Activated naive CD4-positive, alpha-beta T cell treated with anti-CD3 and anti-CD28 coated beads, Interleukin-2, amount 10 ng/mL, durations not matched to agents 7 days and 5 days (primary cell): ENCODE measurements around the gene MALSU1.
"Not testable (repeated sequence)": the region's sequence is repeated elsewhere in the genome, so short reads cannot be mapped to it uniquely, and the experiment has no call there.

Experiments used
- CTCF ChIA-PET: fragments of 350-600 bp; sonication (Branson Sonifier 250); formaldehyde crosslinking; loops from one replicate; lab custom pipeline; 2021; ENCODE audit warnings: antibody characterized with exemption; lab: Charles Lee
- DNase-seq: peaks from one replicate; pipeline ENCODE4 v3.0.0-alpha.2; 2020
- H3K27ac Mint-ChIP-seq: one replicate; pipeline ENCODE4 v1.8.0; 2021; ENCODE audit warnings: mild to moderate bottlenecking, moderate library complexity, mixed read lengths
- H3K27me3 Mint-ChIP-seq: one replicate; pipeline ENCODE4 v1.8.0; 2021; ENCODE audit warnings: mild to moderate bottlenecking, mixed read lengths
- H3K36me3 Mint-ChIP-seq: one replicate; pipeline ENCODE4 v1.8.0; 2021; ENCODE audit warnings: mixed read lengths
- H3K4me1 Mint-ChIP-seq: one replicate; pipeline ENCODE4 v1.8.0; 2021; ENCODE audit warnings: mixed read lengths
- H3K4me3 Mint-ChIP-seq: one replicate; pipeline ENCODE4 v1.8.0; 2021; ENCODE audit warnings: mild to moderate bottlenecking, moderate library complexity, mixed read lengths
- H3K9me3 Mint-ChIP-seq: one replicate; pipeline ENCODE4 v1.8.0; 2021; ENCODE audit warnings: mixed read lengths

Gene MALSU1

DNA sequence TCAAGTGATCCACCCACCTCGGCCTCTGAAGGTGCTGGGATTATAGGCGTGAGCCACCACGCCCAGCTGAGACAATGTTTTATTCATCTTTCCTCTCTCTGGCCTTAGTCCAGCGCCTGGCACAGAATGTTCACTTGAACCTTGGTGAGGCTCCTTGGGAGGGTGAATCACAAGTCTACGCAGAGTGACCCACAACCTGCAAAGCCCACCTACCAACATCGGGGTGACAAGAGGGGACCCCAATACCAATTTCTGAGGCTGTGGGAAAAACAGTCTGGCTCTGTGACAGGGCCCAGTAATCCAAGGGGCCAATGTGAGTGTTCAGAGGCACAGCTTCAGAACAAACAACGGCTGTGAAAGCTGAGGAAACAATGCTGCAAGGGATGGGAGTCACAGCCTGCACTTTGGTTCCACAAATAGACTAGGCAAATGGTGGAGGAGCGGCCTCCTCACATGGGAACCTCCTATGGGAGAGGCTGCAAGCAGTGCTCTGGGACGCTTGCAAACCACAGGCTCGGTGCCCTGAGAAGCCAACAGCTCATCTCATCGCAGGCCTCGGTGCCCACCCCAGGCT is 5.6 kb upstream of the MALSU1 start:
- Mint-ChIP-seq H3K27me3 (peaks cover 4% of the 10 kb centered on the region), H3K9me3 (peaks cover 2% of the 10 kb centered on the region), H3K4me3 (no peak overlapping the region), H3K27ac (no peak overlapping the region), H3K36me3 (no peaks in the 10 kb centered on the region), H3K4me1 (peaks cover 20% of the 10 kb centered on the region)
- no peak for DNase-seq
- CTCF ChIA-PET: interaction anchor here (1.2 to 2.2 kb wide), 3 partner anchors 13 to 57 kb away, joined by 3 to 12 read pairs (median 4); no protein-coding TSS in a partner anchor

DNA sequence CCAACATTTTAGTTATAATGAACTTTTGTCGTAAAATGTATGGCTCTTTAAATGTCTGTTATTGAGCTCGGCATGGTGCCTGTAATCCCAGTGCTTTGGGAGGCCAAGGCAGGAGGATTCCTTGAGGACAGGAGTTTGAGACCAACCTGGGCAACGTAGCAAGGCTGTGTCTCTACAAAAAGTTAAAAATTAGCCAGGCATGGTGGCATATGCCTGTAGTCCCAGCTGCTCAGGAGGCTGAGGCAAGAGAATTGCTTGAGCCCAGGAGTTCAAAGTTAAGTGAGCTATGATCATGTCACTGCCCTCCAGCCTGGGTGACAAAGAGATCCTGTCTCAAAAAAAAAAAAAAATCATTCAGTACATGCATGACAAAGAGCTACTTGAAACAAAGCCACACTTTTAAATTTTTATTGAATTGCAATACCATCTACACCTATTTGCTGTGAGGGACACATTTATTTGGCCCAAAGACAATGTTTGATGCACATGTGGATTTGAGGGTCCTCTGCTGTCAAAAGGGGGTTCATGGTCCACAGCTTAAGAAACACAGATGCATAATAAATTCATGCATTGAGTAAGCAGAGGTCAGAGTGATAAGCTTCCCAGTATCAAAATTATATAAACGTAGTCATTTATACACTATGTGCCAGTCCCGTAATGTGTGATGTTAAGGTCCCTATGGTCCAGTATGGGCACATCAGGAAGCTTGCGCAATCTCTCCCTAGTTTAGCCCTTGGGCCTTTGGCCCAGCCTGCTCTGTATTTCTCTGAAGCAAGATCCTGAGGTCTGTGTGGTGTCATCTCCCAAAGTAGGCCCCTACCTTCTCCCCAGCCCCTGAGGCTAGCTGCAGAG is 4.4 kb upstream of the MALSU1 start:
- H3K4me3 Mint-ChIP-seq: no peak overlapping the region
- H3K4me1 Mint-ChIP-seq: peaks cover 24% of the 10 kb centered on the region
- H3K27me3 Mint-ChIP-seq: peaks cover 4% of the 10 kb centered on the region
- no peak for DNase-seq
- peaks cover 5% of the 10 kb centered on the region for H3K9me3 Mint-ChIP-seq
- CTCF ChIA-PET: interaction anchor here (0.8 to 2.2 kb wide), 5 partner anchors 21 to 417 kb away, joined by 3 to 12 read pairs (median 3); no protein-coding TSS in a partner anchor
- no peak overlapping the region for H3K27ac Mint-ChIP-seq
- H3K36me3 Mint-ChIP-seq: peaks cover 2% of the 10 kb centered on the region

DNA sequence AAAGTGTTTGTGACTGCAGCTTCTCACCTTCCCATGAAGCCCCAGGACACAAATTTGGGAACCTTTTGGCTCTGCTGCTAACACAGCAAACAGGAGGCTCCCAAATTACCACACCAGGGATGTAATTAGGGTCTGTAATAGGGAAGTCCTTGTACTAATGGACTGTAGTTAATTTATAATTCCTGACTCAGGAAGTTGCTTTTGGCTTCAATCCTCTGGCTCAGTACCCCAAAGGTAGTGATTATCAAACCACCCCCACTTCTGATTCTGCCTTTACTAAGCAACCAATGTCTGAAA is 3.8 kb upstream of the MALSU1 start:
- H3K36me3 Mint-ChIP-seq: peaks cover 2% of the 10 kb centered on the region
- H3K4me3 Mint-ChIP-seq: no peak overlapping the region
- DNase-seq: no peak
- CTCF ChIA-PET: interaction anchor here (0.9 to 2.2 kb wide), 2 partner anchors 22 to 62 kb away, joined by 3 to 12 read pairs; no protein-coding TSS in a partner anchor
- peaks cover 4% of the 10 kb centered on the region for H3K27me3 Mint-ChIP-seq
- H3K27ac Mint-ChIP-seq: no peak overlapping the region
- H3K9me3 Mint-ChIP-seq: peaks cover 5% of the 10 kb centered on the region
- H3K4me1 Mint-ChIP-seq: peaks cover 24% of the 10 kb centered on the region

DNA sequence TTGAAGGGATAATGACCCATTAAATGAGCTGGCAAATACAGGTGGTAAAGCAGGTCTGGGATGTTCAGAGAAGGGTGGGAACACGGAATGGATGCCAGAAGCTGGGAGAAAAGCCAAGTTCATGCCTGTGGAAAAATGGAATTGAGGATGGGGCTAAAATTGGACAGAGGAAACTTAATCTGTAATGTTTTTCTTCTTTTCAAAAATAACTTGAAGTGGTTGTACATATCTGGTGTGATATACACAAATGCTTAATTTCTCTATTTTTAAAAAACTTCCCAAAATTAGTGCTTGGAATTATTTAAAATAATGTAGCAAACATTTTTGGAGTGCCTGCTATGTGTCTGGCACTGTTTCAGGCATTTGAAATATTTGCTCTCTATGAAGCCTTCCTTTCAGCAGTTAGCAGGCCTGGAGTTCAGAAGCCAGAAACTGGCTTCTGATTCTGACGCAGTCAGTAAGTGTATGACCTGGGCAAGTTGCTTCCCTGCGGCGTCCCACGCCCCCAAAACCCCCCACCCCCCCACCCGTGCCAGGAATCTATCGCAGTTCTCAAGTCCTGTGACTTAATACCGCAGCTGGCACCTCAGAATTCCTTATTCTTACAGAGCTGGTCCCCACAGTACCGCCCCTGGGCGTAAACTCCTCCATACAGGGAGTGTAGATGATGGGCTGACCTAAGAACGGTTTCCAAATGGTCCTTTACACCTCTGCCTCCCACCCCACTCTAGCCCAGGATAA is 828 bp upstream of the MALSU1 start:
- Mint-ChIP-seq H3K36me3 (peaks cover 21% of the 10 kb centered on the region), H3K27ac (peak overlapping the region; percentile 96), H3K27me3 (no peaks in the 10 kb centered on the region), H3K4me1 (peaks cover 38% of the 10 kb centered on the region), H3K4me3 (peak overlapping the region; percentile 95), H3K9me3 (peaks cover 5% of the 10 kb centered on the region)
- CTCF ChIA-PET: interaction anchor here (1.3 kb wide), 2 partner anchors 22 to 32 kb away, joined by 3 to 6 read pairs; no protein-coding TSS in a partner anchor
- no peak for DNase-seq

DNA sequence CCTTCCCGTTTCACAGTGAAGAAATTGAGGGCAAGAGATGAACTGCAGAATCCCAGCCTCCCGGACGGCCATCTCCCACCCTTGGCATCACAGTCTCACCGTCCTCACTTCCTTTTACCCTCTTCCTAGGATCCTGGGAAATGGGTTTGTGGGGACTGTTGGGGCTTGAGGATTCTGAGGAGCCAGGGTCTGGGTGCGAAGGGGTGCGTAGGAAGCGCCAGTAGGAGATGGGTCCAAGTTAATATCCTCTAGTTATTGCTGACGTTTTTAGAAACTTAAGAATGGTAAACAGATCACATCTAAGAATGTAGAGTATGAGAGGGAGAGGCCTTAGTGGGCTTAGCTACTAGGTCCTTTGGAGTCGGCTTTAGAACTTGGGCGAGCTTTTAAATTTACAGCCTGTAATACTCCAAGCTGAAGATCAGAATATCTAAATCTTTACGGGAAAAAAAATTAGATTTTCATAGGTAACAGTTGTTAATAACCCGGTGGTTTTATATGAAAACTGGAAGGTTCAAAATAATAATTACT is 696 bp downstream of the MALSU1 start:
- peaks cover 27% of the 10 kb centered on the region for H3K36me3 Mint-ChIP-seq
- peaks cover 5% of the 10 kb centered on the region for H3K9me3 Mint-ChIP-seq
- H3K4me3 Mint-ChIP-seq: peak overlapping the region; percentile 95
- peak overlapping the region; percentile 96 for H3K27ac Mint-ChIP-seq
- H3K27me3 Mint-ChIP-seq: no peaks in the 10 kb centered on the region
- CTCF ChIA-PET: interaction anchor here (0.9 to 3.5 kb wide), 5 partner anchors 22 to 162 kb away, joined by 3 to 13 read pairs (median 3); no protein-coding TSS in a partner anchor
- peaks cover 47% of the 10 kb centered on the region for H3K4me1 Mint-ChIP-seq
- DNase-seq: no peak

DNA sequence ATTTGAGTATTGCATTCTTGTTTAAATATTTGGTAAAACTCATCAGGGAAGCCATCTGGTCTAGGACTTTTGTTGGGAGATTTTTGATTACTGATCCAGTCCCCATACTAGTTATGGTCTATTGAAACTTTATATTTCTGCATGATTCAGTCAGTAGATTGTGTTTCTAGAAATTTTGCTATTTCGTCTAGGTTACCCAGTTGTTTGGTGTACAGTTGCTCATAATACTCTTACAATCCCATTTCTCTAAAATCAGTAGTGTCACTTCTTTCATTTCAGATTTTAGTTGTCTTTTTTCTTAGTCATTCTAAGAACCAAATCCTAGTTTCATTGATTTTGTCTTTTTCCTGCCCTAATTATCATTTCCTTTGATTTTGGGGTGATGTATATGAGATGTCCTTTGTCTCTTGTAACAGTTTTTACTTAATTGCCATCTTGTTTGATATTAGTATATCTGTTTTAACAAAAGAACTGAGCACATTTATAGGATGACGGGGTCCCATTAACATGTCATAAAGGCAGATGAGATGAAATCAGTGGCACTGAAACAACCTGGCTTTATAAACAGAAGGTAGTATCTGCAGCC is 7.9 kb downstream of the MALSU1 start:
- H3K27me3 Mint-ChIP-seq: no peaks in the 10 kb centered on the region
- H3K4me1 Mint-ChIP-seq: peaks cover 33% of the 10 kb centered on the region
- H3K27ac Mint-ChIP-seq: no peak overlapping the region
- DNase-seq: no peak
- peaks cover 58% of the 10 kb centered on the region for H3K36me3 Mint-ChIP-seq
- CTCF ChIA-PET: no interaction called here
- H3K4me3 Mint-ChIP-seq: no peak overlapping the region
- no peaks in the 10 kb centered on the region for H3K9me3 Mint-ChIP-seq

DNA sequence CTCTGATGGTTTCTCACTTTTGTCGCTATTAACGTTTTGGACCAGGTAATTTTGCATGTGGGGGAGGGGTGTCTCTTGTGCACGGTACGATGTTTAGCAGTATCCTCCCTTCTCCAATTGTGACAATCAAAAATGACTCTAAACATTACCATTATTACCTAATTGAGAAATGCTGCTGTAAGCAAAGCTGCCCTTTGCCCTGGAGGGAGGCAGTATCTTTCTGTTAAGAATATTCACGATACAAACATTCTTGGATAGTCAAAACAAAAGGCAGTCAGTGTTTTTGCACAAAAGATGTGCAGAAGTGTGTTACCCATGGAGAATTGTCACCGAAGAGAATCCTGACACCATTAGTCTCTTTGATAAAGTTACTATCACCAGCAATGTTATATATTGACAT is 9.6 kb downstream of the MALSU1 start:
- Mint-ChIP-seq H3K9me3 (no peaks in the 10 kb centered on the region), H3K27me3 (no peaks in the 10 kb centered on the region), H3K4me3 (no peak overlapping the region), H3K27ac (no peak overlapping the region), H3K4me1 (peaks cover 24% of the 10 kb centered on the region), H3K36me3 (peaks cover 52% of the 10 kb centered on the region)
- DNase-seq: no peak
- CTCF ChIA-PET: interaction anchor here (1.1 kb wide), 1 partner anchor 29 kb away, joined by 3 read pairs; no protein-coding TSS in a partner anchor

DNA sequence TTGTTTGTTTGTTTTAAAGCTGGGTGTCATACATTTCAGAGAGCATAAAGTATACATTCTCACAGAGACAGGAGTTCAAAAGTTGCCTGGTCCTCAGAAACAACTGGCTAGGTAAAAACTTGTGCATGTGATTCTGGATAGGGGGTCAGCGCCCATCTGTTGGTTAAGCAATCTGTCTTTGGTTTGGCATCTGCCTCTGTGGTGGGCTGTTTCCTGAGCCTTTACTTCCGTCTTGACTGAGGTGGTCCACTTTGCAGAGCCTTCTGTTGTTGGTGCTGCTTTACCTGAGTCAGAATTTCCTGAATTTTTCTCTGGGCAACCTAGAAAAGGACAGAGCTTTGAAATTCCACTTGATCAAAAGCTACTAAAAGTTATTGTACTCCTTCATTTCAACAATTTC is 13.0 kb downstream of the MALSU1 start:
- H3K9me3 Mint-ChIP-seq, CTCF ChIA-PET, DNase-seq, H3K4me3 Mint-ChIP-seq, H3K27ac Mint-ChIP-seq, H3K27me3 Mint-ChIP-seq, H3K4me1 Mint-ChIP-seq: not testable (repeated sequence)
- H3K36me3 Mint-ChIP-seq: peaks cover 32% of the 10 kb centered on the region

DNA sequence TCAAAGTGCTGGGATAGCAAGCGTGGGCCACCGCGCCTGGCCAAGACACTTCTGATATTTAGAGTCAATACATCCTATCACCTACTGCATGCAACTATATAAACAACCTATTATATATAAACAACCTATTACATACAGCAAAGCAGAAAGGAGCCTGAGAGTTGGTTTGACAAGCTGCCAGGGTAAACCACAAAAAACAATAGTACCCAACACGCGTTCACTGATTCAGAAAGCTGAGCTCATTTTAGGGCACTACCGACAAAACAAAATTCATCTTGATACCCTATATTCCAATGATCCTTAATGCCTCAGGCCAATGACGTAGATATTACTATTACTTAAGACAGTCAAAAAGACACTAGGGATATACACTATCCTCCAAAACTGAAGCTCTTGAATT is 16.2 kb downstream of the MALSU1 start:
- Mint-ChIP-seq H3K27ac (no peak overlapping the region), H3K36me3 (peaks cover 16% of the 10 kb centered on the region), H3K4me1 (no peaks in the 10 kb centered on the region), H3K27me3 (peaks cover 4% of the 10 kb centered on the region), H3K4me3 (no peak overlapping the region), H3K9me3 (no peaks in the 10 kb centered on the region)
- CTCF ChIA-PET: interaction anchor here (0.8 kb wide), 1 partner anchor 131 kb away, joined by 4 read pairs; no protein-coding TSS in a partner anchor
- no peak for DNase-seq

DNA sequence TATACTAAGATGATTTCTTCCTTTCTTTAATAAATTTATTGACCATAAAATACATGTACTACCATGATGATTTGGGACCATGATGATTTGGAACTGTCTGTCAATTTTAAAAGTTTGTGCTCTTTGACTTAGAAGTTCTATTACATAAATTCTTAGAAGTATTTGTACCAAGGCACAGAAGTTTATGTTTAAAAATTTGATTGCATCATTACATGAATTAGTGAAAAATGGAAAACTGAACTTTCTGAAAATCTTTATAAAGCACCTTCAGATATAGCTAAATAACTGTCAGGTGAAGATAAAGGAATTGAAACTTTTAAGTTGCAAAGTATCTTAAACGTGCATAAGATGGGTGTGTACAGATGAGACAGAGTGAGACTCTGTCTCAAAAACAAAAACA is 32.0 kb downstream of the MALSU1 start:
- no peaks in the 10 kb centered on the region for H3K4me1 Mint-ChIP-seq
- no peak overlapping the region for H3K27ac Mint-ChIP-seq
- H3K27me3 Mint-ChIP-seq: peaks cover 20% of the 10 kb centered on the region
- no peaks in the 10 kb centered on the region for H3K36me3 Mint-ChIP-seq
- CTCF ChIA-PET: interaction anchor here (0.9 kb wide), 1 partner anchor 58 kb away, joined by 3 read pairs; no protein-coding TSS in a partner anchor
- peaks cover 1% of the 10 kb centered on the region for H3K9me3 Mint-ChIP-seq
- no peak overlapping the region for H3K4me3 Mint-ChIP-seq
- no peak for DNase-seq

DNA sequence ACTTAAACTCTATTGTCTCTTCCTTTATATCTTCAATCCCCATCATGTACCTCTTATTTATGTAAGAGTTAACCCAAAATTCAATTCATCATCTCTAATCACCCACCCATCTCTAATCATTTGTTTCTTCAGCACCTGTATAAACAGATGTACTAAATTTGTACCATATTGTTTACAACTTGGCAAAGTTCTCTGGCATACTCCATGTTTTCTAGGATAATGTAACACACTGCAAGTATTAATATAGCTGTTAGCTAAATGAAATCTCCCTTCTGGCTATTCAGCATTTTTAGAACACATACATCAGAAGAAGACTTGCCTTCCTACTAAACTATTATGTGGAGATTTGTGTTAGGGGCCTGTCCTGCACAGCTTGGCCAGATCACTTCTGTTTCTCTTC is 33.1 kb downstream of the MALSU1 start:
- no peak for DNase-seq
- H3K9me3 Mint-ChIP-seq: no peaks in the 10 kb centered on the region
- CTCF ChIA-PET: no interaction called here

DNA sequence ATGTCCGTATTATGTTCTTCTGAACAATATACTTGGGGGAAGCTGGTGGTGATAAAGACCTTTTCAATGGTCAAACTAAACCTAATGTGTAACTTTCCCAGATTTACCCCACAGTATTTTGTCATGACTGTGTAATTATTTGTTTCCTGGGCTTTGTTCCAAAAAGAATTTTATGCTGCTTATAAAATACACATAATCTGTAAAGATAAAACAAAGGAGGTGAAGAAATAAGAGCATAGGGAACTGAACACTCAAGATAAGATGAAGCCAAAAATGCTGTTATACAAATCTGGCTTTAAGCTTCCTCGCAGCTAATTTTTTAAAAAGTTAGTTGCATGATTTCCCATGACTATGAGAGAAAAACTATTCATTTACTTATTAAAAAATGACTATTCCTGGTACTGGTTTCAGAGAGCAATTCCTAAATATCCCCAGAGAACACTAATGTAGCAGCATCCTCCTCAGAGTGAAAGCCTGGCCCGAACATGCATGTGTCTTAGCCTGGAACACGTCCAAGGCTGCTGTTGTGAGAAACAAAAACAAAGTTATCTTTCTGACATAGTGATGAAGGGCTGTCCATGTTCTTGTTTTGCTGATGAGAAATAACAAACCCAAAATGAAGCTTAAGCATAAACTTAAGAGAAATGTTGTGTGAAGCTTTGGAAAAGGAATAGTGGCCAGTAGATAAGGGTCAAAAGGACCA is 33.9 kb downstream of the MALSU1 start:
- no peaks in the 10 kb centered on the region for H3K36me3 Mint-ChIP-seq
- H3K4me3 Mint-ChIP-seq: no peak overlapping the region
- H3K27ac Mint-ChIP-seq: no peak overlapping the region
- DNase-seq: no peak
- H3K4me1 Mint-ChIP-seq: no peaks in the 10 kb centered on the region
- H3K9me3 Mint-ChIP-seq: no peaks in the 10 kb centered on the region
- CTCF ChIA-PET: interaction anchor here (0.7 kb wide), 1 partner anchor 10 kb away, joined by 3 read pairs; no protein-coding TSS in a partner anchor
- H3K27me3 Mint-ChIP-seq: peaks cover 32% of the 10 kb centered on the region

More for the DNA sequence above, 33.1 kb downstream of the MALSU1 start:
- Mint-ChIP-seq H3K4me1 (no peaks in the 10 kb centered on the region), H3K27ac (no peak overlapping the region), H3K4me3 (no peak overlapping the region), H3K36me3 (no peaks in the 10 kb centered on the region), H3K27me3 (peaks cover 25% of the 10 kb centered on the region)

DNA sequence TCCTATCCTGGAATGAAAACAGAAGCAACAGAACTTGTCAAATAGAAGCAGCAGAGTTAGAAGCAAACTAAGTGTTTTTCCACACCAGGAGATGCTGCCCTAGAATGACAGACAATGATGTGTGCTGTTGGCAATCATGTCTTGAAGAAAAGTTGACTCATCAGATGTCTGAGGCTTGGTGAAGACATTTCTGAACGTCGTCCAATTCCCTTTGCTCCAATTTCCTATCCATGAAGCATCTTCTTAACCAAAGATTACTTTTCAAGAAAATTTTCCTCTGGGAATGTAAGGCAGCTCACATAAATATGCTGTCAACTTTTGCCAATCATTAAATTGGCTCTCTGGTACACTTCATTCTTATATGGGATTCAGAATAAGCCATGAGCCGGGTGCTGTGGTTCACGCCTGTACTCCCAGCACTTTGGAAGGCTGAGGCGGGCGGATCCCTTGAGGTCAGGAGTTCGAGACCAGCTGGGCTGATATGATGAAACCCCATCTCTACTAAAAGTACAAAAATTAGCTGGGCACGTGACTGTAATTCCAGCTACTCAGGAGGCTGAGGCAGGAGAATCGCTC is 34.6 kb downstream of the MALSU1 start:
- Mint-ChIP-seq H3K4me3 (no peak overlapping the region), H3K9me3 (no peaks in the 10 kb centered on the region), H3K27me3 (peaks cover 35% of the 10 kb centered on the region), H3K4me1 (no peaks in the 10 kb centered on the region), H3K27ac (no peak overlapping the region), H3K36me3 (no peaks in the 10 kb centered on the region)
- no peak for DNase-seq
- CTCF ChIA-PET: no interaction called here
